Hepatocyte (in vitro differentiated cells): ENCODE data around the gene YWHAQ. TPM values are rescaled to one million over a fixed set of nuclear protein-coding genes. Genes with fewer than 3 reads are reported as not detected.
"Not testable (repeated sequence)": the region's sequence is repeated elsewhere in the genome, so short reads cannot be mapped to it uniquely, and the experiment has no call there.

Source experiments
- DNase-seq: peaks from one replicate; pipeline ENCODE4 v3.0.0-alpha.2; 2016; ENCODE audit warnings: low spot score
- H2AFZ ChIP-seq: fragments of 200-600 bp; sonication (generic); 2 replicates; pipeline ENCODE4 v1.6.0; 2016; ENCODE audit warnings: antibody characterized with exemption, mild to moderate bottlenecking
- H3K27ac ChIP-seq: fragments of 200-600 bp; sonication (generic); 2 replicates; pipeline ENCODE4 v1.5.1; 2016; ENCODE audit warnings: mild to moderate bottlenecking
- H3K27me3 ChIP-seq: fragments of 200-600 bp; sonication (generic); 2 replicates; pipeline ENCODE4 v1.6.1; 2016
- H3K36me3 ChIP-seq: fragments of 200-600 bp; sonication (generic); replicated peaks from 2 replicates; pipeline ENCODE4 v1.5.1; 2016; ENCODE audit warnings: low read depth; ENCODE audit not compliant: insufficient read depth
- H3K4me1 ChIP-seq: fragments of 200-600 bp; sonication (generic); 2 replicates; pipeline ENCODE4 v1.5.1; 2016; ENCODE audit warnings: mild to moderate bottlenecking, moderate library complexity; ENCODE audit not compliant: insufficient read depth
- H3K4me2 ChIP-seq: fragments of 200-600 bp; sonication (generic); 2 replicates; pipeline ENCODE4 v1.6.0; 2016
- H3K4me3 ChIP-seq: fragments of 200-600 bp; sonication (generic); 2 replicates; pipeline ENCODE4 v1.5.1; 2016; ENCODE audit warnings: mild to moderate bottlenecking
- H3K79me2 ChIP-seq: fragments of 200-600 bp; sonication (generic); 2 replicates; pipeline ENCODE4 v1.6.0; 2017; ENCODE audit warnings: mild to moderate bottlenecking
- H3K9me2 ChIP-seq: fragments of 200-600 bp; sonication (generic); replicated peaks from 2 replicates; pipeline ENCODE4 v1.6.0; 2017; ENCODE audit warnings: mild to moderate bottlenecking; ENCODE audit not compliant: insufficient read depth
- H3K9me3 ChIP-seq: fragments of 200-600 bp; sonication (generic); 2 replicates; pipeline ENCODE4 v1.5.1; 2016; ENCODE audit warnings: low read depth, mild to moderate bottlenecking
- H4K20me1 ChIP-seq: fragments of 200-600 bp; sonication (generic); 2 replicates; pipeline ENCODE4 v1.6.0; 2016; ENCODE audit warnings: mild to moderate bottlenecking; ENCODE audit not compliant: insufficient read depth, poor library complexity, severe bottlenecking
- CTCF ChIP-seq: fragments of 200-600 bp; sonication (generic); IDR thresholded peaks from 2 replicates; pipeline ENCODE4 v1.5.1; 2016; ENCODE audit warnings: antibody characterized with exemption, mild to moderate bottlenecking; ENCODE audit not compliant: poor library complexity
- EZH2 ChIP-seq: fragments of 200-600 bp; sonication (generic); IDR thresholded peaks from 2 replicates; pipeline ENCODE4 v1.6.1; 2016; ENCODE audit warnings: antibody characterized with exemption, mild to moderate bottlenecking, borderline replicate concordance
- EZH2phosphoT487 ChIP-seq: fragments of 200-600 bp; sonication (generic); IDR thresholded peaks from one replicate; pipeline ENCODE4 v1.6.1; 2018; ENCODE audit warnings: antibody characterized with exemption, mild to moderate bottlenecking, low read depth, moderate library complexity; ENCODE audit not compliant: unreplicated experiment, severe bottlenecking
- WGBS: methylation state at CpG from one replicate; pipeline ENCODE4 v1.1.6; 2016; ENCODE audit warnings: low lambda C conversion rate; ENCODE audit errors: missing lambda C conversion rate; 5-methylcytosine and 5-hydroxymethylcytosine counted together
- polyA plus RNA-seq: library from polyadenylated mRNA; unstranded; fragments of >200 nt; fragmentation: Nextera tagmentation; extraction: Ambion mirVana; gene quantifications from 2 replicates; pipeline ENCODE4 v1.2.1, GENCODE V29; 2016
- total RNA-seq: library from RNA; depleted of rRNA; stranded (reverse); fragments of >200 nt; gene quantifications from 2 replicates; pipeline ENCODE4 v1.2.3, GENCODE V29; 2014

YWHAQ gene
- total and polyA plus RNA-seq, 2 experiments from 2014 or later: 327 to 361 TPM

GRCh38 chr2:9552219-9553178 is 78.3 kb downstream of the YWHAQ start:
- no peak for DNase-seq
- H4K20me1 ChIP-seq: peaks cover 49% of the 10 kb centered on the region
- H2AFZ ChIP-seq: no peak overlapping the region
- no peaks in the 10 kb centered on the region for H3K27me3 ChIP-seq
- H3K36me3 ChIP-seq: no peaks in the 10 kb centered on the region
- 69% methylated on average over 2 of the region's 2 CpGs for WGBS
- H3K4me3 ChIP-seq: no peak overlapping the region
- H3K27ac ChIP-seq: peak overlapping the region; percentile 25
- H3K4me1 ChIP-seq: peaks cover 11% of the 10 kb centered on the region
- TF ChIP-seq CTCF (no peak), EZH2phosphoT487 (no peak), EZH2 (no peak)
- peak overlapping the region; percentile 44 for H3K4me2 ChIP-seq
- no peaks in the 10 kb centered on the region for H3K9me3 ChIP-seq
- H3K9me2 ChIP-seq: no peaks in the 10 kb centered on the region
- H3K79me2 ChIP-seq: peaks cover 84% of the 10 kb centered on the region

- not testable (repeated sequence) for H3K27me3 ChIP-seq, H2AFZ ChIP-seq, DNase-seq, H3K4me2 ChIP-seq, H3K9me3 ChIP-seq, H3K4me3 ChIP-seq, H3K36me3 ChIP-seq, H3K9me2 ChIP-seq, H3K27ac ChIP-seq
- WGBS: 92% methylated on average over 7 of the region's 7 CpGs
- peaks cover 11% of the 10 kb centered on the region for H3K4me1 ChIP-seq
- H4K20me1 ChIP-seq: peaks cover 62% of the 10 kb centered on the region
- H3K79me2 ChIP-seq: peaks cover 88% of the 10 kb centered on the region
Observed at GRCh38 chr2:9550859-9551391, 79.9 kb downstream of the YWHAQ start.

- no peaks in the 10 kb centered on the region for H3K36me3 ChIP-seq
- H2AFZ ChIP-seq: no peak overlapping the region
- H3K4me1 ChIP-seq: peaks cover 9% of the 10 kb centered on the region
- no peak overlapping the region for H3K4me2 ChIP-seq
- DNase-seq: no peak
- no peaks in the 10 kb centered on the region for H3K9me3 ChIP-seq
- peaks cover 100% of the 10 kb centered on the region for H3K79me2 ChIP-seq
- no peak overlapping the region for H3K27ac ChIP-seq
- no peak overlapping the region for H3K4me3 ChIP-seq
- no peaks in the 10 kb centered on the region for H3K27me3 ChIP-seq
- TF ChIP-seq EZH2phosphoT487 (no peak), CTCF (no peak), EZH2 (no peak)
- WGBS: 92% methylated on average over 9 of the region's 9 CpGs
- H3K9me2 ChIP-seq: no peaks in the 10 kb centered on the region
- H4K20me1 ChIP-seq: peaks cover 77% of the 10 kb centered on the region
Observed at GRCh38 chr2:9549420-9549819, 81.4 kb downstream of the YWHAQ start.

GRCh38 chr2:9548506-9548905 is 82.3 kb downstream of the YWHAQ start:
- Histone ChIP-seq H3K27me3 (no peaks in the 10 kb centered on the region), H3K36me3 (no peaks in the 10 kb centered on the region), H3K27ac (no peak overlapping the region), H3K9me3 (no peaks in the 10 kb centered on the region), H3K4me1 (peaks cover under 1% of the 10 kb centered on the region), H3K9me2 (no peaks in the 10 kb centered on the region), H3K4me3 (no peak overlapping the region), H3K4me2 (no peak overlapping the region), H3K79me2 (peaks cover 100% of the 10 kb centered on the region), H4K20me1 (peaks cover 78% of the 10 kb centered on the region), H2AFZ (no peak overlapping the region)
- WGBS: 64% methylated on average over 2 of the region's 2 CpGs
- no peak for DNase-seq
- no peak for TF ChIP-seq EZH2phosphoT487
- no peak for TF ChIP-seq EZH2
- TF ChIP-seq CTCF: no peak
